Type B pancreatic cell (in vitro differentiated cells): ENCODE results near the gene SUSD3. TPM values are rescaled to one million over a fixed set of nuclear protein-coding genes. Genes with fewer than 3 reads are reported as not detected.
A peak's percentile ranks its signal among the peaks of the same experiment; 100 is the strongest.

Source experiments
- DNase-seq: peaks from one replicate; pipeline ENCODE4 v3.0.0; 2021; ENCODE audit warnings: mixed read lengths; ENCODE audit not compliant: unreplicated experiment; ENCODE audit errors: extremely low spot score
- H3K27ac Mint-ChIP-seq: 2 replicates; pipeline ENCODE4 v1.8.0; 2021; ENCODE audit warnings: mild to moderate bottlenecking, mixed read lengths
- H3K27me3 Mint-ChIP-seq: 2 replicates; pipeline ENCODE4 v1.8.0; 2021; ENCODE audit warnings: mixed read lengths
- H3K36me3 Mint-ChIP-seq: 2 replicates; pipeline ENCODE4 v1.8.0; 2021; ENCODE audit warnings: mixed read lengths
- H3K4me1 Mint-ChIP-seq: one replicate; pipeline ENCODE4 v1.8.0; 2021; ENCODE audit warnings: mixed read lengths; ENCODE audit not compliant: unreplicated experiment
- H3K4me3 Mint-ChIP-seq: 2 replicates; pipeline ENCODE4 v1.8.0; 2021; ENCODE audit warnings: mild to moderate bottlenecking, mixed read lengths
- H3K9me3 Mint-ChIP-seq: 2 replicates; pipeline ENCODE4 v1.8.0; 2021; ENCODE audit warnings: mixed read lengths
- CTCF ChIP-seq: fragments of 200-600 bp; sonication (generic); conservative IDR thresholded peaks from 2 replicates; pipeline ENCODE4 v1.5.0; 2021; ENCODE audit warnings: antibody characterized with exemption, mild to moderate bottlenecking
- total RNA-seq: library from RNA; stranded (reverse); gene quantifications from 2 replicates; pipeline ENCODE4 v1.2.1, GENCODE V29; 2021; ENCODE audit warnings: low replicate concordance

SUSD3 gene
- total RNA-seq, 1 donor from 2014 or later = 1.5 TPM

- peak; percentile 23 for TF ChIP-seq CTCF
- Mint-ChIP-seq H3K4me3 (peak within 1 kb of the TSS; percentile 85), H3K4me1 (peaks cover 33% of the 10 kb centered on the region), H3K36me3 (peaks cover 5% of the 10 kb centered on the region), H3K9me3 (peaks cover 7% of the 10 kb centered on the region), H3K27me3 (no peaks in the 10 kb centered on the region), H3K27ac (peak within 1 kb of the TSS; percentile 88)
- DNase-seq = no peak
These were observed 37.8 kb downstream of the SUSD3 start, which contains the start of gene CARD19 for GRCh38 chr9:93096131-93096802. Gene CARD19 (plus strand): TSS chr9:93096217. CDS start chr9:93096346, 129 bp downstream.

- no peak for DNase-seq
- no peak for TF ChIP-seq CTCF
- peaks cover 5% of the 10 kb centered on the region for H3K9me3 Mint-ChIP-seq
- H3K27ac Mint-ChIP-seq = peak overlapping the region; percentile 84
- peaks cover 29% of the 10 kb centered on the region for H3K4me1 Mint-ChIP-seq
- no peaks in the 10 kb centered on the region for H3K27me3 Mint-ChIP-seq
- peaks cover 5% of the 10 kb centered on the region for H3K36me3 Mint-ChIP-seq
- H3K4me3 Mint-ChIP-seq = peak overlapping the region; percentile 85
These were observed 38.4 kb downstream of the SUSD3 start for GRCh38 chr9:93096811-93097382.

- no peak for DNase-seq
- H3K27ac Mint-ChIP-seq = peak overlapping the region; percentile 84
- H3K4me3 Mint-ChIP-seq = peak overlapping the region; percentile 85
- H3K9me3 Mint-ChIP-seq = peaks cover 5% of the 10 kb centered on the region
- peaks cover 8% of the 10 kb centered on the region for H3K36me3 Mint-ChIP-seq
- peaks cover 22% of the 10 kb centered on the region for H3K4me1 Mint-ChIP-seq
- TF ChIP-seq CTCF = no peak
- no peaks in the 10 kb centered on the region for H3K27me3 Mint-ChIP-seq
These were observed 39.2 kb downstream of the SUSD3 start for GRCh38 chr9:93097511-93098201.

- no peak overlapping the region for H3K27ac Mint-ChIP-seq
These were observed 39.9 kb downstream of the SUSD3 start for GRCh38 chr9:93098236-93098946.

More at GRCh38 chr9:93098236-93098946, 39.9 kb downstream of the SUSD3 start:
- Mint-ChIP-seq H3K4me3 (peak overlapping the region; percentile 34), H3K27me3 (no peaks in the 10 kb centered on the region), H3K36me3 (peaks cover 8% of the 10 kb centered on the region), H3K4me1 (peaks cover 16% of the 10 kb centered on the region), H3K9me3 (peaks cover 6% of the 10 kb centered on the region)
- TF ChIP-seq CTCF = no peak
- no peak for DNase-seq
